LHCN-M2 (cell line): ENCODE results near the gene AKR1C3. TPM values are rescaled to one million over a fixed set of nuclear protein-coding genes. Genes with fewer than 3 reads are reported as not detected.
"Not testable (repeated sequence)": the region's sequence is repeated elsewhere in the genome, so short reads cannot be mapped to it uniquely, and the experiment has no call there.

Experiments
- DNase-seq: peaks from one replicate; pipeline ENCODE4 v3.0.0-alpha.2; 2012; ENCODE audit warnings: low read depth
- total RNA-seq: library from RNA; depleted of rRNA; stranded (reverse); fragments of >200 nt; gene quantifications from 2 replicates; pipeline ENCODE4 v1.2.3, GENCODE V29; 2014

AKR1C3 gene
- total RNA-seq, 1 experiment from 2014 or later = 33.5 TPM

DNA sequence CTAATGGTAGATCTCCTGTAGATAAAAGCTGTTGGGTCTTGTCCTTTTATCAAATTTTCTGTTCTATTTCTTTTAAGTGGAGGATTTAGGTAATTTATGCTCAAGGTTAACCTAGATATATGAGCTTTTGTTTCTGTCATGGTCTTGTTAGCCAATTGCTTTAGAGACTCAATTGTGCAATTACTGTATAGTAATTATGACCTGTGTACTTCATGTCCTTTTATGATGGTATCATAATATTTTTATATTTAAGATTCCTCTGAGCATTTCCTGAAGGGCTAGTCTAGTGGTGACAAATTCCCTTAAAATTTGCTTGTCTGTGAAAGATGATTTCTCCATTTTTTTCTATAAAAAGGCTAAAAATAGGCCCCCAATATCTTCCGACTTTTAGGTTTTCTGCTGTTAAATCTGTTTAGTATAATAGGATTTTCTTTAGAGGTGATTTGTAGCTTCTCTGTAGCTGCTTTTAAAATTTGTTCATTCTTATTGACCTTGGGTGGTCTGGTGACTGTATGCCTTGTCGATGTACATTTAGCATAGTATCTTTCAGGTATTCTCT is 5.4 kb upstream of the AKR1C3 start:
- no peak for DNase-seq

DNA sequence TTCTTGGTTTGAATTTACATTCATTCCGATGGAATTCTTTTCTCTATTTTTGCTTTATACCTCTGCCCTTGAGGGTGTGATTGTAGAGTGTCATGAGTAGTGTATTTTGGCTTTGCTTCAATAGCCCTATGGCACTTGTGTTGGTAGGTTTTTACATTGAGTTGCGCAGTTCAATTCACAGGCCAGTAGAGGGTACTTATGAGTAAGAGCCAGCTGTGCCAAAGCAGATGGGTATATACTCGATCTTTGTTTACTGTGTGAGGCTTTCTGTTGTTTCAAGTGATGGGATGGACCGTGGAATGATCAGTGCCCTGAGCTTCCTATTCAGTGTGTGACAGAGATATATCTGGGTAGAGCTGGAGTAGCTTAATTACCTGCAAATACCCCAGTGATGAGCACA is 4.3 kb upstream of the AKR1C3 start:
- peak; percentile 42 for DNase-seq

DNA sequence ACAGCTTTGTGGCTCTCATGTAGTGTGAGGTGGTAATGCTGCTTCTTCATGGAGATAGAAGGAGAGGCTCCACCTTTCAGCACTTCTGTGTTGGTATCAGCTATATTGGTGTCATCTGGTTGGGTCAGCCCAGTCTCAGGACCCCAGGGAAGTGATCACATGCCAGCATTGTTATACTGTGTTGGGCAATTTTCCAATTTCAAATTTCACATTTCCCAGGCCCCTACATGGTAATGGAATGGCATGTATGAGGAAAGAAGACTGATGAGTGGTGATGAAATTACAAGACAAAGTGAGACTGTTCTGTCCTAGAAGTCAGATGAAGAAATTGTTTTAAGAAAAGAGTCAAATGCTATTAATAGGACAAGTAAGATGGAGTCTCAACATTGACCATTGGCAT is 3.7 kb upstream of the AKR1C3 start:
- DNase-seq = no peak

DNA sequence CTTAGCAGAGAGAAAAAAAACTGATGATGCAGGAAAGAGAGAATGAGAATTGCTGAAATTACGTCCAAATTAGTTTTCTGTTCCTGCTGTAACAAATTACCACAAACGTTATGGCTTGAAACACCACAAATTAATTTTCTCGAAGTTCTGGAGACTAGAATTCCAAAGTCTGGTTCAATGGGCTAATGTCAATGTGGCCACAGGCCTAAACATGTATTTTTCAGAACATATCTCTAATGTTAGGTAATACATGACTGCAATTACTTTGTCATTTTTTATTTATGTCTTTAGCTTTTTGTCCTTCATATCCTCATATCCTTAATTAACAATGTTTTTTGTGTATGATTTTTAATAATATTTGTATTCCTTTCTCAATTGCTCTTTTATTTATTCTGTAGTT is 3.0 kb upstream of the AKR1C3 start:
- no peak for DNase-seq

DNA sequence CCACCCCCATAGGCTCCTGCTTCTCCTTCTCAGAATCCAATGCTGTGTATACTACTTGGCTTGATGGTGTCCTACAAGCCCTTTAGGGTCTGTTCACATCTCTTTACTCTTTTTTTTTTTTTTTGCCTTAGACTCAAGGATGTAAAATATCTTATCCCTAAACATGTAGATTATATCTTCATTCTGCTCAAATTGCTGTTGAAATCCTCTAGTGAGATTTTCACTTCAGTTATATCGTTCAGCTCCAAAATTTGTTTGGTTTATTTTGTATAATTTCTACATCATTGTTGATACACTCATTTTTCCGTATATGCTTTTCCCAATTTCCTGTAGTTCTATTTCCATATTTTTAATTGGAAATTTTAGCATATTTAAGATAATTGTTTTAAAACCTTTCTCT is 1.8 kb upstream of the AKR1C3 start:
- no peak for DNase-seq

DNA sequence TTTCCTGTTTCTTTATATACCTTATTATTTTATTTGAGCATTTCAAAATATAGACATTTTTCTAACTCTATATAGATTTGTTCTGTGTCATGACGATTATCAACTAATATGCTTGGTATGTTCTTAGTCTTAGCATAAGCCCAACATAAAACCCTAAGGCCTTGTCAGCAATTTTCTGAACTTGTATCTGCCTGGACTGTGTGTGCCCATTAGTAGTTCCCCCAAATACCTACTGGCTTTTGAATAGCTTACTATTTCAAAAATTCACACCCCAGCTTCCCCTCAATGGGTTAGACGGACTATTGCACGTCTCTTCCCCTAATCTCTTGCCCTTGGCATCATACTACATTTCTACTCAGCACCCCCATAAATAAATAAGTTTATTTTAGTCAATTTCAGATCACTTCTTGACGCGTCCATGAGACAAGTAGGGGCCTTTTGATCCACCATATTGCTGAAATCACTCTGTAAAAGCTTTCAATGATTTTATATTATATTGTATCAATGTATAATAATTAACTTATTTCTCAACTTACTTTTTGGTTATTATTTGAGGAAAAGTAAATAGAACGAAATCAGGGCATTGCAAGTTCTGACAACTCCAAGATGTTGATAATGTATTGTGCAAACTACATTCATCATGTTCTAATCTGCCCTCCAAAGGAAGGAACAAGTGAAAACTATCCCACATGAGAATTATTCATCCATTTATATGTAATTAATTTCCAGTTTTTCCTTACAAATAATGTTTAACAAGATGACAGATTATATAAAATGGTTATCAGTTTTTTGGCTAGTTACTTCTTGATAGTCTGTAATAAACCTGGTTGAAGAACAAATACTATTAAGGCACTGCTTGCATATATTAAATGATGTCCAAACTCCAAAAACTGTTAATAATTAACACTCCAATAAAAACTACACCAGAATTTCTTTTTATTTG is 1.1 kb upstream of the AKR1C3 start:
- no peak for DNase-seq

DNA sequence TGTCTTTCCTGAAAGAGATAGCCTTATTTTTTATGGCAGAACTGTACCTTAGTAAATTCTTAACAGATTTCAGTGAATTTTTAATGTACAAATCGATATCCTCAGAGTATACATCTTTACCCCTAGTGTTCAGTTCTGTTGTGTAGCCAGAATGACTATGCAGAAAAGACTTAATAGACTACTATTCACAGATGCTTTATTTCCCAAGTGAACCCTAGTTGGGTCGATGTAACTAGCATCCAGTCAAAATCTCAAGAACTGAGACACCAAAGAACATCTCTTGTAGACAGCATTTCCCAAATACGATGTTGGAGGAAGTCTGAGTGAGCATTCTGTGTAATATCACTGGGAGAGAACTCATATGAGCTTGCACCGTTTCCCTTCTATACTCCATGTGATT is 1.5 kb downstream of the AKR1C3 start:
- DNase-seq = peak; percentile 30

DNA sequence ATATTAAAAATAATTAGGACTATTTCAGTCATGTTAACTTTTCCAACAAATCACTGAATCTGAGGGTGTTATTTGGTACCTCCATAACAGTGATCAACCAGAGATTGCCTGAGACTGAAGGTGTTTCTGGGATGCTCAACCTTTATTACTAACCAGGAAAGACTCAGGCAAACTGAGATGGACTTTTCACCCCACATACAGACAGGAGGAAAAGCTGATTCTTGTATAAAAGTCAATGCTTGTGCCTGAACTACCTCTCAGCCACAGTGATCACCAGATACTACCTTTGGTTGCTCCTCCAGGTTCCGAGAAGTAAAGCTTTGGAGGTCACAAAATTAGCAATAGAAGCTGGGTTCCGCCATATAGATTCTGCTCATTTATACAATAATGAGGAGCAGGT is 1.9 kb downstream of the AKR1C3 start:
- DNase-seq = no peak

DNA sequence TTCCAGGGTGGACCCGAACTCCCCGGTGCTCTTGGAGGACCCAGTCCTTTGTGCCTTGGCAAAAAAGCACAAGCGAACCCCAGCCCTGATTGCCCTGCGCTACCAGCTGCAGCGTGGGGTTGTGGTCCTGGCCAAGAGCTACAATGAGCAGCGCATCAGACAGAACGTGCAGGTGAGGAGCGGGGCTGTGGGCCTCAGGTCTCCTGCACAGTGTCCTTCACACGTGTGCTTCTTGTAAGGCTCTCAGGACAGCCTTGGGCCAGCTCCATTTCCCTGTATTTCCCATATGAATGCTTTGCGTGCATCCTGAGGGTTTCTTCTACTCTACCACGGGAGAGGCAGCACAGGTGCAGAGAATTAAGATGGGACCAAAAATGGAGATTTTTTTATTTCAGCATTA is 8.3 kb downstream of the AKR1C3 start:
- DNase-seq = not testable (repeated sequence)

DNA sequence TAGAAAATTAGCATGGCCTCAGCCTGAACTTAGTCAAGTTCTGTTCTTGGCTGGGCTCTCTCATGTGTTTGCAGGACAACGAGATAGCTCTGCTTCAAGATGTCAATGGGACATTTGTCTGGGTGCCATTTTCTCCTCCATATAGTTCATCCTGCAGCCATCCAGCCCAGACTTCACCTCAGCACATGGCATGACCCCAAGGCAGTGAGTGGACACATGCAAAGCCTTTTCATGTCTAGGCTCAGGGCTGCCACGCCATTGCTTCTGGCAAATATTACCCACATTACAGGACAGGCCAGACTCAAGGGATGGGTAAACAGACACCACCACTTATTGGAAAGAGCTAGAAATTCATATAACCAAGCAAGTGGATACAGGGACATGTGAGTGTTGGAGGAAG is 9.3 kb downstream of the AKR1C3 start:
- DNase-seq = no peak

DNA sequence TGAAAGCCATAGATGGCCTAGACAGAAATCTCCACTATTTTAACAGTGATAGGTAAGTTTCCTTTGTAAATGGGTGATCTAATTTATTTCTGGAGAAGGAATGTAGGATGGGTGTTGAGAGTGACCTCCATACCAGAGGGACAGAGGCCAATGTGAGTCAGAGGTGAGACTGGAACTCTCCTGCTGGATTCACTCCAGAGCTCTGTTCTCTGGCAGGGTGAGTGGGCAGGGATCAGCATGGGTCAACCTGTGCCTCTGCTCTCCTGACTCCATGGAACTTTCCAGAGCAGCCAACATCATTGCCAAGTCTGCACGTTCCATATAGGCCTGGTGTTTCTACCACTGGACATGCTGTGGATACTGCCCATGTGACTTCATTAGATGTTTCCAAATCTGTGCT is 11.4 kb downstream of the AKR1C3 start:
- peak; percentile 12 for DNase-seq

DNA sequence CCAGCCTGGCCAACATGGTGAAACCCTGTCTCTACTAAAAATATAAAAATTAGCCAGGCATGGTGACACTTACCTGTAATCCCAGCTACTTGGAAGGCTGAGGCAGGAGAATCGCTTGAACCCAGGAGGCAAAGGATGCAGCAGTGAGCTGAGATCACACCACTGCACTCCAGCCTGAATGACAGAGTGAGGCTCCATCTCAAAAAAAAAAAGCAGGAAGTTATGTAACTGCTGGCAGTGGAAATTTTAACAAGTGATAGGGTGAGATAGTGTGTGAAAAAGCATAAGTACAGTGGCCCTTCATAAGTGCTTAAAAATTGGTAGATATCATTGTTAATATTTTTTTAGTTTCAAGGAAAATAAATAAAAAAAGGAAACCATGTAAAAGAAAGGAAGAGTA is 12.3 kb downstream of the AKR1C3 start:
- no peak for DNase-seq

DNA sequence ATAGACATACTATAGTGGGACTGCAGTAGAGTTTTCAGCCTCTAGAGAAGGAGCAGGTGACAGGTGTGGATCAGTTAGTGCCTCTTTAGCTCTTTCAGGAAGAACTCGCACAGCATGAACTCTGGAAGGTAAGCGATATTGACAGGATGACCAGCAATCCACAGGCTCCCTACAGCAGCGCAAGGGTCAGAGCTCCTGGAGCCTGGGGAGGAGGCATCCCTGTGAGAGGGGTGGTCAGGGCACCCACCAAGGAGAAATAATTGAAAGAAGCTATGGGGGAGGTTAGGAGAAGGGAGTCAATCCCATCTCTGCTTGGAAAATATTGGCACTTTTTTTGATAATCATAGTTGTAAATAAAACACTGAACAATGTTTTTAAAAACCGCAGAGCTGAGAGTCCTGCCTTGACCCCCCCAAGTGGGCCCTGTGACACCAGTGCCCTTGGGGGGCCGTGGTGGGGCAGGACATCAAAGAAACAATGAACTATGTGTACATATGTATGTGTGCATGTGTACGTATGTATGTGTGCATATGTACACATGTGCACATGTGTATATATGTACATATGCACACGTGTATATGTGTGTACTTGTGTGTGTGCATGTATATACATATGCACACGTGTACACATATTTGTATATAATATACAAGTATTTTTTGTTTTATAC is 13.8 kb downstream of the AKR1C3 start:
- DNase-seq = no peak

DNA sequence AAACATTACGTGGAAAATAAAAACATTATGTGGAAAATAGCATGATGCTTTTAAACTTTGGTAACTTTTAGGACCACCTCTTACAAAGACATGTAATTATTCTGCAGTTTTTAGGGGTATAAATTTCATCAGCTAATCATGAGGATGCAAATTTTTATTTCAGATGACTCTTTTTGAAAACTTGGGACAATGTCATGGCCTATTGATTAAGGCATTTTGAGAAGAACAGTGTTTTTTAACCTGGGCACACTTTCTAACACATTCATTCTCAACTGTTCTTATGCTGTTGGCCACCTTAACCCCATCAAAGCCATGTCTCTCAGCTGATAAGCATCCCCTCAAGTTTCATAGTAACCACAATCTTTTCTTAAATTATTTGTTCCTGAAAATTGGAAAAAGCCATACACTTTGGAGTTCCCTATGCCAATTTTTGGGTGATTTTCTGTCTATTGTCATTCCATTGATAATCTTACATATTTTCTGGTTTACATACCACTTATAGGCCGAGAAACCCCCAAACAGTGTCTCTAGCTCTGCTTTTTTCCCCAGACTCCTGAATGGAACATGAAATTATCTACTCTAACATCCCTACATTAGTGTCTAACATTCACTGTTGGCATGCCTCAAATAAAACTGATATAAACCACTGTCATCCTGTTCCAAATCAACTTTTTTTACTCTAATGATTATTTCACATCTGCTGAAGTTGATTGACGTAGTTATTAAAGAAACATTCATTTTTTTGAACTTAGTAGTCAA is 14.6 kb downstream of the AKR1C3 start:
- no peak for DNase-seq

DNA sequence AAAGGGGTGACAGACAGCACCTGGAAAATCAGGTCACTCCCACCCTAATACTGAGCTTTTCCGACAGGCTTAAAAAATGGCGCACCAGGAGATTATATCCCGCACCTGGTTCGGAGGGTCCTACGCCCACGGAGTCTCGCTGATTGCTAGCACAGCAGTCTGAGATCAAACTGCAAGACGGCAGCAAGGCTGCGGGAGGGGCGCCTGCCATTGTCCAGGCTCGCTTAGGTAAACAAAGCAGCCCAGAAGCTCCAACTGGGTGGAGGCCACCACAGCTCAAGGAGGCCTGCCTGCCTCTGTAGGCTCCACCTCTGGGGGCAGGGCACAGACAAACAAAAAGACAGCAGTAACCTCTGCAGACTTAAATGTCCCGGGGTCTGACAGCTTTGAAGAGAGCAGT is 15.6 kb downstream of the AKR1C3 start:
- not testable (repeated sequence) for DNase-seq

DNA sequence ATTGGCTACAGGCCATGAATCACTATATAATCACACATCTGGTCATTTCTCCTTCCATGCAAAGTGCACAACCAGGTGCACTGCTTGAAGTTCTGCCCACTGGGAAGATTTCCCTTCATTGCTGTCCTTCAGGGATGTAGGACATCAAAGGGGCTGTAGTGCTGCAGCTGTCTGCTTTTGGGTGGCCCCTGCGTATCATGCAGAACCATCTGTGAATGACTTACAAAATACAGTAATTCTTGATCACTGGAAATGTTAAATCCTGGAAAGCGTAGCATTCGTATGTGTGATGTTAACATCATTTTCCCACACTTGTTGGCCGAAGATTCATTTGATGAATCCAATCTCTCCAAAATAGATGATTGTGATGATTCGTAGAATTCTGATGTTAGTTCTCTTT is 22.4 kb downstream of the AKR1C3 start:
- DNase-seq = no peak

DNA sequence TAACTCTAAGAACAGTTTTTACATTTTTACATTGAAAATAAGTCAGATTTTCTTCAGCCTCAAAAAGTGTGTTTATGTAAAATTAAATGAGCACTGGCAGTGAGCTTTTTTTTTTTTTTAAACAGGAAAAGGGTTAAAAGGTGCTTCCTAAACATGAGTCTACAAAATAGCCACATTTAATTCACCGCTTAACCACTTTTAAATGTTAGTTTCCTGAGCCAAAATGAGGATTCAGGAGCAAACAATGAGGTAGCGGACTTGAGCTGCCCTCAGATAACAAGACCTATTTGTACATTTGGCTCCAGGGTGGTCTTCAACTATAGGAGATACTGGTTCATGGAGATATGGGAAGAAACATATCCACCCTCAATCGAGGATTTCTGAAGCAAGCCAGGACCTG is 22.8 kb downstream of the AKR1C3 start:
- no peak for DNase-seq

DNA sequence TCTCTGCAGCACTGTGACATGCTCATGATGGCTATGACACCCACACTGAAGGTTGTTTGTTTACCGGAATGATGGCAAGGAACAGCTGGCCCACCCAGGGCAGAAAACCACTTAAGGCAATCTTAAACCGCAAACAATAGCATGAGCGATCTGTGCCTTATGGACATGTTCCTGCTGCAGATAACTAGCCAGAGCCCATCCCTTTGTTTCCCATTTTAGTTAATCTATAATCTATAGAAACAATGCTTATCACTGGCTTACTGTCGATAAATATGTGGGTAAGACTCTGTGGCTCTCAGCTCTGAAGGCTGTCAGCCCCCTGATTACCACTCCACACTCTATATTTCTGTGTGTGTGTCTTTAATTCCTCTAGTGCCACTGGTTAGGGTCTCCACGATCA is 25.8 kb downstream of the AKR1C3 start:
- not testable (repeated sequence) for DNase-seq

DNA sequence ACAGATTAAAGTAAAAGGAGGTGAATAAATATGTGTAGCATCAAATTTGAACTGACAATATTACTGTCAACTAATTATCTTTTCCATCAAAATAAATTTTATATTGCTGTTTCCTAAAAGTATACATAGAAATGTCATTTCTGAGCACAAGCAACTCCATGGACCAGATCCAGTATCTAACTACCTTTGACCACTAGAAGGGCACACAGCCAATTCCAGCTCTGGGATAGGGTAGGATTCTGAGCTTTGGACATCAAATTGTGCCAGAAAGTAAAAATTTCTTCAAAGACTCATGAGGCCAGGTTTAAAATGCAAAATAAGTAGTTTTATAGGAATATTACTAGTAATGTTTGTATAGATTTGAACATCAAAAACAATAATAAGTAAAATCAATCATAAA is 29.7 kb downstream of the AKR1C3 start:
- no peak for DNase-seq

DNA sequence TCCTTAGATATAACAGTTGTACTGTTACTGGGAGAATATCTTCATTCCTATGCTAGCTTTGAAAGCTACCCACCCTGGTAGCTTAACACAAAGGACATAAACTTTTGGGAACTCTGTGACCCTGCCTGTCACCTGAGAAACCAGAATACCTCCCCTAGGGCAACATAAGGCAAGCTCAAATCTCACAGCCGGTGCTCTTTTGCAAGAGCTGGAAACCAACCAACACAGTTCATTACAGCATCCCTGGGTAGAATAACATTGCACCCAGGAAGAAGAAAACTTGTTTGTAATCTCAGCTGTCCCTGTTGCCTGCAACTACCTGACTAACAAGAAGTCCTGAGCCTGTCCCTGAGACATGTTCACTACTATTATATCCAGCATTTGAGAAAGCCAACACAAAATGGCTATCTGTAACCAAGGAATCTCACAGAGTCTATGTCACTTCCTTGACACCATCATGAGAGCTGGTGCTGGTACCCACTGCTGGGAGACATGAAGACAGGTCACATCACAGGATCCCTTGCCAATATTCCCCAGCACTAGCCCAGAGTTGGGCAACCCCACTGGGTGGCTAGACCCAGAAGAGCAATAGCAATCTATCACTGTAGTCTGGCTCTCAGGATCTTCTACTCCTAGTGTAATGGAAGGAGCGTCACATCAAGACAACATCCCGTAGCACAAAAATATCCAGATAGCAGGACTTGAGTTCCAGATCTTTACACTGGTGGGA is 31.3 kb downstream of the AKR1C3 start:
- DNase-seq = peak; percentile 3

DNA sequence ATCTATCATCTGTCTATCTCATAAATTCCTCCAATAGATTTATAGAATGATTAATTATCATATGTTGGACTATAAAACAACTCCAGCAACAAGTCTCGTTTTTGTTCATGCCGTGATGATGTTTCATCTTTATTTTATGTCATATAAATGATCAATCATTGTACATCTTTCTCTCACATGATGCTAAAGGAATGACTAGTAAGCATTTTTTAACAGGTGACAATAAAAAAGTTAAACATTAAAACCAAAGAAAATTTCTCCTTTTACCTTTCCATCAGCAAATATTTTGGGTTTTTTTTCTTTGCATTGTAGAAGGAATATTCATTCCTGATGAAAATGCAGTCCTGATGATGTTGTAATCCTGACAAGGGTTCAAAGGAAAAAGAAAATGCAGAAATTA is 41.4 kb downstream of the AKR1C3 start:
- no peak for DNase-seq
